ENCODE results near the gene IMP4.
A peak's percentile ranks its signal among the peaks of the same experiment; 100 is the strongest.

The IMP4 gene

GRCh38 chr2:130377491-130377890 lies 34.8 kb downstream of the IMP4 start:
- DNase-seq (ENCODE audit: low read depth, low spot score): no peak

- DNase-seq (ENCODE audit: low read depth, low spot score): no peak
Observed at GRCh38 chr2:130378206-130378897, 35.7 kb downstream of the IMP4 start.

DNA sequence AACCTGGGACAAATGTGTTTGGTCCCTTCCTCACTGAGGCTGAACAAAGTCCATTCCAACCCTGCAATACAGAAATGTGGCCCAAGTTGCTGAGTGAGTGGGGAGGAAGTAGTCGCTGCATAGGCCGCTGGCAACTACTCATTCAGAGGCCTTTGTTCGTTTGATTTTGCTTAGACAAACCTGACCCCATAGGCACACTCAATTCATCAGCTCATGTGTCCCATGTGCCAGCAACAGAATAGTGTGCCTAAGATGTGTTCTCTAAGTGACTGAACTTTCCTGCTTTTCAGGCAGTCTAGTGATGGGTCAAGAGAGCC lies 36.2 kb downstream of the IMP4 start:
- DNase-seq (ENCODE audit: low read depth, low spot score): no peak

DNA sequence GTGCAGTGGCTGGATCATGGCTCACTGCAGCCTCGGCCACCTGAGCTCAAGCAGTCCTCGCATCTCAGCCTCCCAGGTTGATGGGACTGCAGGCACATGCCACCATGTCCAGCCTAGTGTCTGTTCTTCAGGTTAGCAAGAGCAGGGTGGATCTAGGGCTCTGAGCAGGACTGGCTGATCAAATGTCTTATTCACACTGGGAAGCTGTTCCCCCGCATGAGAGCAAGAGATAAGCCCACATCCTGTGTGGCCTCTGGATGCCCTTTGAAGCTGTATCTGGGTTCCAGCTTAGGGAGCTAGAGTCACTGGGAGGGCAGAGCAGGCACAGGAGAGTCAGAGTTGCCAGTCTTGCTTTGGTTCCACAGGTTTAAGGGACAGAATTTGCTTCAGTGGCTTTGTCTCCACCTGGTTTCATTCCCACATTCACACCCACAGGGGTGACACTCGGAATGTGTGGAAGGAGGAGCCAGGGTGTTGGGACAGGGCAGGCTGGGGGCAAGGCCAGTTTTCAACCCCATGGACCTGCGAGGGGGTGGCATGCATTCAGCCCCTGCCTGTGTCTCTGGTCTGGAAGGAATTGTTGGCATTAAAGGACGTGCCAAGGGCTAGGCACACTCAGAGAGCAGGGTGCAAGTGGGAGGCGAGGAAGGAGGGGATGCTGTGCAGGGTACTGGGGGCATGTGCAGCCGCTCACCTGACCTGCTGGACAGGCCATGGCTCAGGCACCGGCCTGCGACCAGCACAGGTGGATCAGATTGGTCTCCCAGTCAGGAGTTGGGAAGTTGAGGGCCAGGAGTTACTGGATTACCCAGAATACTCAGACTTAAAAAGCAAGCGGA lies 37.6 kb downstream of the IMP4 start:
- DNase-seq (ENCODE audit: low read depth, low spot score): no peak

GRCh38 chr2:130381145-130381544 lies 38.4 kb downstream of the IMP4 start:
- no peak for DNase-seq (ENCODE audit: low read depth, low spot score)

DNA sequence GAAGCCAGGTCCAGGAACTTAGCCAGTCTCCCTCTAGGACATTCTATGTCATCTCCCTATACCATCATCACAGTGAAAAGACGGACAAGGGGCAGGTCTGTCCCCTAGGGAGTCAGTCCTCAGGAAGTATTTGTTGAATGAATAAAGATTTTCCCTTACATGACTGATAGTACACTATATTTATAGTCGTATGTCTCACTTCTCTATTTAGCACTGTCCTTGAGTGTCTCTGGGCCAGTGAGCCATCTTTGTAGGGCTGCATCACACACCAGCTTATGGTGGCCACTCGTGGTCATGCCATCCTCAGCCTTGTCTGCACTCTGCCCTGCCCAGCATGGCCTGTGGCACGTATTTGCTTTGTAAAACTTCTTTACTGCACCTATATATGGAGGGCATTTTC lies 38.9 kb downstream of the IMP4 start:
- DNase-seq (ENCODE audit: low read depth, low spot score): no peak

DNA sequence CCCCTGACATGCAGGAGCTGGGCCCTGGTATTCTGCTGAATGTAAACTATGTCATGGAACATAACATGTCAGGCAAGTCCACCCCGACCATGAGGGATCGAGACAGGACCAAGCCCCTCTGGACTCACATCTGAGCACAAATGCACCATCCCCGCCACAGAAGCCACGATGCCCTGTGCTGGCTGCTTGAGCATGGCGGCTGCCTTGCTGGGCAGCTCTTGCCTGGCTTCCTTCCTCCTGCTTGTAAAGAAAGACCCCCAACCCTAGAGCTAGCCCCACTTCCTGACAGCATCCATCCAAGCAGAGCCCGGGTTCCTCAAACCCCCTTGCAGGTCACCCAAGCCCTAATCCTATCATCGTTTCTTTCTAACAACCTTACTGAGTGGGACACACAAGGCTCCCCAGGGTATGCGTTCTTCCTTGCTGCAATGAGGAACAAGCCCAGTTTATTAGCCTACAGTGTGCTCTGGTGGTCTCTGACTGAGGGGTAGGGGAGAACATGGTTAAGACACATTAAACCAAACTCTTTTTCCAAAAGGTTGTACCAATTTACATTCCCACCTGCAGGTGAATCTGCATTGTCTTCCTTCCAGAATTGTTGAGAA lies 39.7 kb downstream of the IMP4 start:
- no peak for DNase-seq (ENCODE audit: low read depth, low spot score)

DNA sequence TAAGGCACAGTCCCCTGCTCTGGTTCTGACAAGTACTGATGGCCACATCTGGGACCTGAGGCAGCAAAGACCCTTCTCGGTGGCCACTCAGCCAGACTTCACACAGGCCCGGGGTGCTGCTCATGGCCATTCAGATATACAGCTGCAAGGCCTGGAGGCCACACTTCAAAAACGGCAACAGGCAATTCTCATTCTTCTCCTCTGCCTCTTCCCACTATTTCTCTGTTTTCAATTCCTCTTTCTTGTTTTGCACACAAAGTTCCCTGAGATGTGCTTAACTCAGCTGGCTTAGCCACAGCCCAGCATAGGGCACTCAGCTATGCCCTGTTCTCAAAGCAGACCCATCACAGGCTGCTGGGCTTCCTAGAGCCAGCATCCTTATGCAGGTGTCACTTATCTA lies 43.0 kb downstream of the IMP4 start:
- no peak for DNase-seq (ENCODE audit: low read depth, low spot score)

DNA sequence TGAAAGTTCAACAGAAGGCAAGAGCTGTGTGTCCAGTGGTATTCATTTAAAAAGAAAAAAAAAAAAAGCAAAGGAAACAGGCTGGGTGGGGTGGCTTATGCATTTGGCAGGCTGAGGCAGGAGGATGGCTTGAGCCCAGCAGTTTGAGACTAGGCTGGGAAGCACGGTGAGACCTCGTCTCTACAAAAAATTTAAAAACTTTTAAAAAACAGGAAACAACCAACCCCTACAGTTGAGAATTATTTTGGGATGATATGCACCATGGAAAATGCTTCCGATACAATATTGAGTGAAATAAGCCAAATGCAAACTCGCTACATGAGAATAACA lies 44.3 kb downstream of the IMP4 start:
- no peak for DNase-seq (ENCODE audit: low read depth, low spot score)

- no peak for DNase-seq (ENCODE audit: low read depth, low spot score)
Observed at GRCh38 chr2:130387804-130388203, 45.1 kb downstream of the IMP4 start.

DNA sequence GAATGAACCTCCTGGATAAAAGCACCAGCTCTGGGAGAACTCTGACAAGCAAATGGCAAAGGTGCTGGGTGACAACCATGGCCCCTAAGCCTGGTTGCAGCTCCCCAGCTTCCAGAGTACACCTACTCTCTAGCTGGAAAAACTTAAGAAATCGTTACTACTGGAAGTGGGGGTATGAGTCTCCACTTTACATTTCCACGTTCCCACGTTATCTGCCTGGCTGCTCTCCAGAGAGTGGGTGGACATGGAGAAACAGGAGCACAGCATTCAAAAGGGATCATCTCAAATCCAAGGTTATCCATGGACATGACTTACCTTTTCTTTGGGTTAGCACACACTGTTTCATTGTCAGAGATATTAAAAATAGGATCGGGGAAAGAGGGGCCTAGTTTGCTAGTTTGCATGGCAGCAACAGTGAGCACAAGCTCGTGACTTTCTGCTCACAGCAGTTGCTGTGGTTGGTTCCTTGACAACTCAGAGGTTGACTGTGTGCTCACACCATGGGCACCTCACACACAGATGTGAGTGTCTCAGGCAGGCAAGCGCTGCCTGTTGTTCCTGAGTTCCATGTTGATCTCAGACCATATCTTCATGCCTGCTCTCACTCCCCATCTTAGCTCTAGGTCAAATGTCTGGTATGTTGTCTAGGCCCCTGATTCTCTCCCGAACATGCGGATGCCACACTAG lies 45.7 kb downstream of the IMP4 start:
- no peak for DNase-seq (ENCODE audit: low read depth, low spot score)

DNA sequence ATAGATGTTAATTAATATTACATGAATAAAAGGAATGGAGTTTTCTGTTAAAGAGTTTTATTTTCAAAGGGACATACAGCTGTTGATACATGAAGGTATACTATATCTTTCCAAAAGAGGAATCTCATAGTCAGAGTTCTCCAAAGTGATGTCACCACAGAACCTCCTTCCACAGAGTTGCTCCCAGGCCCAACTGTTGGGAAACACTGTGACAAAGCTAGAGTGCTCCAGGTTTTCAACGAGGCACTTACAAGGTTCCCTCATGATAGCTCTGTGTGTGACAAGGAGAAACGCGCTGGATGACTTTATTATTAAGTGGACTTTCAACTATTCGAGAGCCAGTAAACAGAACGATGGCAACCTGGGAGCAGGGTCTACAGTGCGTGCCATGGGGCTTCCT lies 46.7 kb downstream of the IMP4 start:
- DNase-seq (ENCODE audit: low read depth, low spot score): no peak

- no peak for DNase-seq (ENCODE audit: low read depth, low spot score)
Observed at GRCh38 chr2:130389783-130390182, 47.1 kb downstream of the IMP4 start.

- no peak for DNase-seq (ENCODE audit: low read depth, low spot score)
Observed at GRCh38 chr2:130390460-130391057, 47.9 kb downstream of the IMP4 start.

- peak; percentile 88 for DNase-seq (ENCODE audit: low read depth, low spot score)
Observed at GRCh38 chr2:130391058-130391871, 48.6 kb downstream of the IMP4 start.

DNA sequence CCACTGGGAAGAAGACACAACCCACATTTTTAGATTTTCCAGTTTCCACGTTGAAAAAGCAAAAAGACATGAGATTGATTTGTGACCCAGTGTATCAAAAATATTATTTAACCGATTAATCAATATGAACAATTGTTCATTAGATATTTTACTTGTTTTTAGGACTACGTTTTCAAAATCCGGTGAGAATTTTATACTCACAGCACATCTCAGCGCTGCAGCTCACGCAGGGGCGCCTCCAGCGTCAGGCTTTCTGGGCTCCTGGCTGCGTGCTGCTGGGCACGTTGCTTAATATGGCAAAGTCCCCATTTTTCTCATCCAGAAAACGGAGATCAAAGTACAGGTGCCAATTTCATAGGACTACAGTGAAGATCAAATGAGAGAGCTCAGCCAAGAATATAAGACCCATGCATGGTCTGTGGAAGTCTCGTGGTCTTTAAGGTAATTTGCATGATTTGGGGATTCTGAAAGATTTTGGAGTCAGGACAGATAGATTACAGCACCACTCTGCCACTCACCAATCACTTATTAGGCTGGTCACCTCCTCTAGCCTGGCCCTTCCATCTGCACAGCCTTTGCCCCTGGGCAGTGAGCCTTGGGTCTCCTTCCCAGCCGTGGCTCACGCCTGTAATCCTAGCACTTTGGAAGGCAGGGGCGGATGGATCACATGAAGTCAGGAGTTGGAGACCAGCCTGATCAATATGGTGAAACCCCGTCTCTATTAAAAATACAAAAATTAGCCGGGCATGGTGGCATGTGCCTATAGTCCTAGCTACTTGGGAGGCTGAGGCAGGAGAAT lies 49.4 kb downstream of the IMP4 start:
- peak; percentile 54 for DNase-seq (ENCODE audit: low read depth, low spot score)

DNA sequence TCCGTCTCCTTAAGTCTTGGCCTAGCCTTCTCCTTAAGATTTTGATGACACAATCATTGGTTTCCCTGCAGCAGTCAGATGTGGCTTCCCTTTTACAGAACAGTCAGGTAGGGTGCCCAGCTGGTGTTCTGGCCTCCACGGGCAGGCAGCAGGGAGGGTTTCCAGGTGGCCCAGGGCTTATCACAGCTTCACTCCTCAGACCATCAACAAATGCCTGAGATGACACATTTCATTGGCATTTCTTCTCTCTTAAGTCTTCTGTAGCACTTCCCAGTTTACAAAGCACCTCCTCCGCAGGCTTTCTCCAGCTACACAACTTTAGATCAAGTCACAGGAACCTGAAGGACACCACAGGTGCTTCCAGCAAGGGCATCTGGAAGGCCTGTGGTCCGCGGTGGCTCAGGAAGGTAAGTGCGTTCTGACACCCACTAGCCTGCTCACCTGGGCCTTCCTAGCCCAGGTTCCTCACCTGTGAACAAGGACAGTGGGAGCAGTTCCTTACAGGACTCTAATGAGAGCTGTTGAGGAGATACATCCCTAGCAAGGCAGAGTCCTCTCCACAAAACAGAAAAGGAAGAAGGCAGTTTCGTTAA lies 50.7 kb downstream of the IMP4 start:
- DNase-seq (ENCODE audit: low read depth, low spot score): no peak
